Duodenal mucosa (tissue), 2 donors: ENCODE results near the gene MPP3.

Experiments
- H3K27ac ChIP-seq: one replicate; pipeline ENCODE4 v1.7.0; 2013; ENCODE audit warnings: low read depth, low read length
- H3K27me3 ChIP-seq, 2 donors: one replicate each; pipeline ENCODE4 v1.7.0; 2013; ENCODE audit warnings: low read length in 2 of 2, control low read depth in 1 of 2; ENCODE audit not compliant: insufficient read depth in 2 of 2, control insufficient read depth in 1 of 2
- H3K36me3 ChIP-seq, 2 donors: one replicate each; pipeline ENCODE4 v1.7.0; 2013; ENCODE audit warnings: low read length in 2 of 2, control low read depth in 1 of 2; ENCODE audit not compliant: insufficient read depth in 2 of 2, control insufficient read depth in 1 of 2
- H3K4me1 ChIP-seq, 2 donors: one replicate each; pipeline ENCODE4 v1.7.0; 2013; ENCODE audit warnings: low read length in 2 of 2, control low read depth in 1 of 2; ENCODE audit not compliant: insufficient read depth in 2 of 2, control insufficient read depth in 1 of 2
- H3K4me3 ChIP-seq, 2 donors: one replicate each; pipeline ENCODE4 v1.7.0; 2013; ENCODE audit warnings: low read length in 2 of 2, low read depth in 1 of 2
- H3K9ac ChIP-seq, 2 donors: one replicate each; pipeline ENCODE4 v1.7.0; 2013; ENCODE audit warnings: low read length in 2 of 2, low read depth in 1 of 2
- H3K9me3 ChIP-seq, 2 donors: one replicate each; pipeline ENCODE4 v1.7.0; 2013; ENCODE audit warnings: low read length in 2 of 2, control low read depth in 1 of 2; ENCODE audit not compliant: control insufficient read depth in 1 of 2

The MPP3 gene

DNA sequence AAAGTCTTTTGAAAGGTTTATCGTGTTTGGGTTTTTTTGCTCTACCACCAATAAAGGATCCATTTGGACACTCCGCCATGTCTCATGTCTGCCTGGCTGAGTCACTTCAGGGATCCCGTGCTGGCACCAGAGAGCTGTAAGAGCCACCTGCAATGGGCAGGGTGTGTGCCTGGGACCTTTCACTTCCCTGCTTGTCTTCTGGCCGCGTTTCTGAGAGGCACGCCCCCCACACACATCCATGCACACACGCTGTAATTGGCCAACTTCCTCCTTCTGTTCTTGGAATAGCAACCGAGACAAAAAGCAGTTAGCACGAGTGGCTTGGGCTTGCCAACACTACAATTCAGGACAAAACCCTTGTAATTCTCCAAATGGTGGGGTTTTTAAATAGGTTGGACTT, 64.6 kb downstream of the MPP3 start:
- H3K27me3 ChIP-seq = no peaks in the 10 kb centered on the region
- H3K9ac ChIP-seq = no peak overlapping the region
- H3K36me3 ChIP-seq = peaks cover 29 to 55% of the 10 kb centered on the region in 2 donors
- H3K4me1 ChIP-seq = peaks cover 8 to 16% of the 10 kb centered on the region in 2 donors
- no peak overlapping the region for H3K4me3 ChIP-seq
- H3K9me3 ChIP-seq = no peaks in the 10 kb centered on the region
- no peak overlapping the region for H3K27ac ChIP-seq

DNA sequence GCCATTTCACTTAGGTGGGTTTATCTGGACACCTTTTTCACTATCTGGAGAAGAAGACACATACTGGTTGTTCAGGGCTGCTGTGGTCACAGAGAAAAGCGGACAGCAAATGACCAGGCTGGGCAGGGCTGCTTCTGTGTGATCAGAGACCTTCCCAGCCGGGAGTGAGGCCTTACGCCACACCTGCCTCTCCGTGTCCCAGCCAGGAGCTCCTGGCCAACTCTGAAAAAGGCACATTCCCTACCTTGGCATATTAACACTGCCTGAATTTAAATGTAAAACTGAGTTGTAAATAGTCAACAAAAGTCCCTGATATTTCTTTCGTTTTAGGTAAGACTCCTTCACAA, 65.3 kb downstream of the MPP3 start:
- no peak overlapping the region for H3K4me3 ChIP-seq
- H3K27ac ChIP-seq = no peak overlapping the region
- peaks cover 23 to 48% of the 10 kb centered on the region in 2 donors for H3K36me3 ChIP-seq
- H3K4me1 ChIP-seq = peaks cover 5 to 13% of the 10 kb centered on the region in 2 donors
- H3K9me3 ChIP-seq = no peaks in the 10 kb centered on the region
- no peak overlapping the region for H3K9ac ChIP-seq
- no peaks in the 10 kb centered on the region for H3K27me3 ChIP-seq

DNA sequence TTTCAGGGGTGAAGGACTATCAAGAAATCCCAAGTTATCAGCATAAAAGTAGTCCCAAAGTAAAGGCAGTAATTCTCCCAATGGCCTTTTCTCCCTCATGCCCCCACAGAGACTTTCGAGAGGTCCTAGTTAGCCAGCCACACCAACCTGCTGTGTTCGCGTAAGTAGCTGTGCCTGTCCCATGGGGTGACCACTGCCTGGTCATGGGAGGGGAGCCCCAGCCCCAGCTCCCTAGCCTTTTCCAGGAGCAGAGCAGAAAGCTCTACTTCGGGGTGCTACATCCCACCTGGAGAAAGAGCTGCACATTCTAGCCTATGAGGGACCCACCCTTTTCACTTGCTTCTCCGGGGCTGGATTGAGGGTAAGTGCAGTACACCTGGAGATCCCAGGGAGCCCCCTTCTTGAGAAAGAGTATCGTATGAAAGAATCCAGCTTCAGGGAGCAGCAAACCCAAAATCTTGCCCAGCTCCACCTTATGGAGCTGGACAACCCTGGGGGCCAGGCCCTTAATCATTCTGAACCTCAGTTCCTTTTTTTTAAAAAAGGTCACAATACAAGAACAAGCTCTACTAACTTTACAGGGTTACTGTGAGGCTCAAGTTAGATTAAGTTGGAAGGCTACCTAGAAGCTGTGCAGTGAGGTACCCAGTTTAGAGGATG, 65.8 kb downstream of the MPP3 start:
- H3K27ac ChIP-seq = no peak overlapping the region
- H3K9ac ChIP-seq = no peak overlapping the region
- H3K4me1 ChIP-seq = peaks cover 0 to 8% of the 10 kb centered on the region in 2 donors
- H3K36me3 ChIP-seq = peaks cover 18 to 43% of the 10 kb centered on the region in 2 donors
- no peaks in the 10 kb centered on the region for H3K9me3 ChIP-seq
- H3K4me3 ChIP-seq = no peak overlapping the region
- no peaks in the 10 kb centered on the region for H3K27me3 ChIP-seq

DNA sequence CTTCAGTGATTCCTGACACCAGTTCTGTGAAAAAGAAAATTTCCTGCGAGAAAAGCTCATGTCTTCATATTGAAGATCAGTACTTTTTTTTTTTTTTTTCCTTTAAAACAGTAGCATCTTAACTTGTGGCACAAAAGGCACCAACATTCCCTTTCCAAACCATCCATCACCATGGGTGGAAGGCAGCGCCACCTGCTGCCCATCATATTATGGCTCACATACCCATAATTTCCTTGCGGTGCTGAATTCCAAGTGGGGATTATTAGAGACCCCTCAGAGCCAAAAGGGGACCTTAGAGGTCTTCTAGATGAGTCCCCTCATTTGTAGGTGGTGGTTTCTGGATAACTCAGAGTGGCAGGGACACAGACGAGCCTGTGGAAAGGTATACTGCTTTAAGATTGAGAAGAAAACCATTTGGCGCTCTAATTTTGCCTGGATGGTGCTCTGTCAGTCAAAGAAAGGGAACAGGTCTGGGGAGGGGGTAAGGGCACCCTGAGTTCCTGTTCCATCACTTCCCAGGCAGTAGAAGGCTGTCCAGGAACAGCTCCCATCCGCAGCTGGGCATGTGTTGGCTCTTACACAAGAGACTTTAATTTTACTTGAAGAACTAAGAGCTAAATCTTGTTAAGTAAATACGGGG, 66.4 kb downstream of the MPP3 start:
- Histone ChIP-seq H3K9ac (no peak overlapping the region), H3K27me3 (no peaks in the 10 kb centered on the region), H3K9me3 (no peaks in the 10 kb centered on the region), H3K36me3 (peaks cover 17 to 38% of the 10 kb centered on the region in 2 donors), H3K4me1 (peaks cover 0 to 7% of the 10 kb centered on the region in 2 donors), H3K4me3 (no peak overlapping the region), H3K27ac (no peak overlapping the region)

DNA sequence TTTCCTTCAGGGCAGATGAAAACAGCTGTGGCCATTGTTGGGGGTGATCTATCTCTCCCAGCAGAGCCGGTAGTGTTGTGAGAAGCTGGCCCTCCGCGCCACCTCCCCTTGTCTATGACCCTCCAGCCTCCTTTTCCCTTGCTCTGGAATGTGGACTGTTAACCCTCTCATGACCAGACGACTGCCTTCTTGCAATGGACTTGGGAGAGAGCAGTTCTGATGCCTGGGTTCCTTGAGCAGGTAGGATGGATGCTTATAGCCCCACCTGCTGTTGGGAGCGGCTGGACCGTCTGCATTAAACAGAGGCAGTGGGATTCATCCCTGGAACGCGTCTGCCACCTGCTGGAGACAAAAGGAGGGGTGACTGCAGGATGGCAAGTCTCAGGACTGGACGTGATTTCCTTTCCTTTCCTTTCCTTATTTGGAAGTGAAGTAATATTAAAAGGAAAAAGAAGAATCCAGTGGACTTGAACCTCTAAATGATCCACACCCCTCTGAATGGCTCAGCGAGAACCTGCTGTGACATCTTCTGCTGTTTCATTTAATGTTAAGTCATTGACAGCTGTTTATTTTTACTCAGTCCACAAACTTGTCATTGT, 72.6 kb downstream of the MPP3 start:
- Histone ChIP-seq H3K4me1 (peaks cover 0 to 4% of the 10 kb centered on the region in 2 donors), H3K4me3 (no peak overlapping the region), H3K27me3 (peaks cover 14 to 21% of the 10 kb centered on the region in 2 donors), H3K27ac (no peak overlapping the region), H3K36me3 (no peaks in the 10 kb centered on the region), H3K9me3 (no peaks in the 10 kb centered on the region), H3K9ac (no peak overlapping the region)

DNA sequence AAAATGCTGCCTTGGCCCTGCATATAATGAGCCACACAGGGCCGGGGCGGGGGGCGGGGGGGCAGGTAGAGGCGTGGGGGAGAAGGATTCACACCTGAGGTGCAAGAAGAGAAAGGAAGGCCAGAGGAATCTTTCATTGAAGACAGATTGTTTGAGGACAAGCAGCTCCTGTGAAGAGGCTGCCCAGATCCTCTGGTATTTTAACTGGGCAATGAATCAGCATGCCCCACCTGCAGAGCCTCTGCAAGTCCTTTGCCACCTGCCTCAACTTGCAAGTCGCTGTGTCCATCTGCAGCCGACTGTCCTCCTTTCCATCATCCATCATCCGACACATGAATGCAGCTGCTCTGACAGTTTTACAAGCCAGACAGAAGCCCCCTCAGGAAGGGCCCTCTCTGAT, 73.1 kb downstream of the MPP3 start:
- no peak overlapping the region for H3K4me3 ChIP-seq
- H3K36me3 ChIP-seq = no peaks in the 10 kb centered on the region
- no peak overlapping the region for H3K9ac ChIP-seq
- H3K27ac ChIP-seq = no peak overlapping the region
- no peaks in the 10 kb centered on the region for H3K9me3 ChIP-seq
- peaks cover 0 to 4% of the 10 kb centered on the region in 2 donors for H3K4me1 ChIP-seq
- peaks cover 18 to 23% of the 10 kb centered on the region in 2 donors for H3K27me3 ChIP-seq

DNA sequence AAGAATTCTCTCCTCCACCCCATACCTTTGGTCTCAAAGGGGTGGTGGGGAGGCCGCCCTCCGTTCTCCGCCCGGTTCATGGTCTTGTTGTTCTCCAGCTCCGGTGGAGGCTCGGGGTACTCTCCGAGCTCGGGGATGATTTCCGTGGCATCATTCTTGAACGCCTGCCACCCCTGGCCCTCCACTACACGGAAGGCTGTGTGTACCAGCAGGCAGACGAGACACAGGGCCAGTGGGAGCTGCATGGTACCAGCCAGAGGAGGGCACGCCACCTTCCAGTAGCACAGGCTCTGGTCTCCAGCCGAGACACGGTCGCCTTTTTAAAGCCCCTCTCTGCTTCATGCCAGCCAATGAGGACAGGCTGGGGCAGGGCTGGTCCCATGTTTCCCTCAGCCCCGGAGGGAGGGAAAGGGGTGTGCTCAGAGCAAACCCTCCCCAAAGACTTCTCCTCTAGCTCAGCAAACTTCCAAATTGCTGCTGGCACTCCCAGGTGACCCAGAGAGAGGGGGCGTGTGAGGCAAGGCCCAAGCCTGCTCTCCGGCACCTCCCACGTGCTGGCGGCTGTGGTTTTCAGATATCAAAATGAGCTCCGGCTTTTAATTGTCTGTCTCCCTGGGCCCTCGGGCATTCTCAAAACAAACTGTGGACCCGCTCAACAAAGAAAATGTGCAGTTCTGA, 74.3 kb downstream of the MPP3 start, which contains the start of gene SOST:
TSS of gene SOST (minus strand) at position 295 of the 678 bp plus-strand sequence. CDS start at position 245, 50 bp downstream.
- Histone ChIP-seq H3K4me1 (peaks cover 0 to 4% of the 10 kb centered on the region in 2 donors), H3K36me3 (no peaks in the 10 kb centered on the region), H3K9ac (no peak within 1 kb of the TSS), H3K9me3 (no peaks in the 10 kb centered on the region), H3K4me3 (no peak within 1 kb of the TSS), H3K27me3 (peaks cover 26 to 27% of the 10 kb centered on the region in 2 donors), H3K27ac (no peak within 1 kb of the TSS)

DNA sequence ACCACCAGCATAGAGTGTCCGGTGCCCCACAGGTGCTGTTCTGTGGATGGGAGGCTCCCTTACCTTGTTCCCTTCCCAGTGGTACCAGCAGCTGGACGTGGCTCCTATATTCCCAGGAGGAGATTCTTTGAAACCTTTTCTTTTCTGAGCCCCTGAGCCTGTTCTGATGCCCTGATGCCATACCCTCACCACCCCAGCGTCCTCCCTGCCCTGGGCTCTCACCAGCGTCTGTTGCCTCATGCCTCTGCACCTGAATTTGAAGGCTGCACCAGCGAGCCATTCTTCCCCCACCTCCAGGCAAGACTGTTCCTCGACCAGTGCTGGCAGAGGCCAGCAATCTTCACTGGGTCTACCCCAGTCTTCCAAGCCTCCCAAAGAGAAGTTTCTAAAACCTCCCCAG, 74.9 kb downstream of the MPP3 start:
- H3K27ac ChIP-seq = no peak overlapping the region
- H3K27me3 ChIP-seq = peaks cover 26 to 31% of the 10 kb centered on the region in 2 donors
- no peak overlapping the region for H3K4me3 ChIP-seq

DNA sequence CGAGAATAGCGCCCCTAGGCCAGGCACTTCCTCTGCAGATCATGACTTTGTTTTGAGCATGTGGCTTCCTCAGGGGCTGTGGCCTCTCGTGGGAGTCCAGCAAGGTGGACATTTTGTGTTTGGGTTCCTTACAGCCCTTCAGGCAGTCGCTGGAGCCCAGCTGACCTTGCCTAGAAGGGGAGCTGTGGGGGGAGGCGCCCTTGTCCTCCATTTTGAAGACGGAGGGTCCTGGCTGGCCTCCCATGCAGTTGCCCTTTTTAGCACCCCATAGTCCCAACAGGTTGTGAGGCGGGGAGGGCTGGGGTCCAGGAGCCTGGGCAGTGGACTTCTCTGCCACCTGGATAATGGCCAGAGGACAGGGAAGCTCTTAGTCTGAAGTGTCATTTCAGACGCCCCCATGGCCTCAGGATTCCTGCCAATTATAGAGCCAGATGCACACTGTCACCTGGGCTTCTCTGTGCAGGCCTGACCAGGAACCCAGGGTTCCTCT, 75.7 kb downstream of the MPP3 start:
- Histone ChIP-seq H3K27me3 (peaks cover 26 to 31% of the 10 kb centered on the region in 2 donors), H3K36me3 (no peaks in the 10 kb centered on the region), H3K9me3 (no peaks in the 10 kb centered on the region), H3K9ac (no peak overlapping the region), H3K27ac (no peak overlapping the region), H3K4me3 (no peak overlapping the region), H3K4me1 (peaks cover 0 to 4% of the 10 kb centered on the region in 2 donors)

More for the DNA sequence above, 74.9 kb downstream of the MPP3 start:
- Histone ChIP-seq H3K36me3 (no peaks in the 10 kb centered on the region), H3K9me3 (no peaks in the 10 kb centered on the region), H3K9ac (no peak overlapping the region), H3K4me1 (peaks cover 0 to 4% of the 10 kb centered on the region in 2 donors)

DNA sequence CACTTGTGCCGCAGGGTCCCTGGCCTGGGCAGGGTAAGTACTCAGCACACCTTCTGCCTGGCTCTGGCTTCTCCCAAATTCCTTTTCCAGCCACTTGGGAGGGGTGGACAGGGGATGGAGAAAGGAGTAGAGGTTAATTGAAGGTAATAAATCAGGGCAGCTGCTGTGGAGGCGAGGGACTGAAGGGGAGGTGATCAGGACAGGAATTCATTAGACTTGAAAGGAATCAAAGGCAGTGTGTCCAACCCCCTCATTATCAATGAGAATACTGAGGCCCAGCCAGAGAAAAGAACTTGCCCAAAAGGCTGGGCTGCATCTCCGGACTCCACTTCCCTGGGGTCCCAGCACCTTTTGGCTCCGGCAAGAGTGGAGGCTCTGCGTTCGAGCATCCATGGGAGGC, 76.7 kb downstream of the MPP3 start:
- Histone ChIP-seq H3K27ac (no peak overlapping the region), H3K4me1 (peaks cover 0 to 4% of the 10 kb centered on the region in 2 donors), H3K4me3 (no peak overlapping the region), H3K9ac (no peak overlapping the region), H3K9me3 (no peaks in the 10 kb centered on the region), H3K36me3 (no peaks in the 10 kb centered on the region), H3K27me3 (peaks cover 26 to 36% of the 10 kb centered on the region in 2 donors)
